Activated CD8-positive, alpha-beta memory T cell treated with anti-CD3 and anti-CD28 coated beads for 4 hours (primary cell): ENCODE results near the gene PINK1.
A peak's percentile ranks its signal among the peaks of the same experiment; 100 is the strongest.

ENCODE experiments used
- DNase-seq, 2 donors: peaks; one replicate each; pipeline ENCODE4 v3.0.0-alpha.2; 2020; ENCODE audit warnings: low read depth in 2 of 2

Gene PINK1

GRCh38 chr1:20680269-20680668 lies 47.0 kb downstream of the PINK1 start:
- DNase-seq: no peak

GRCh38 chr1:20681999-20682398 lies 48.7 kb downstream of the PINK1 start:
- no peak for DNase-seq

- DNase-seq: no peak
These were observed 49.4 kb downstream of the PINK1 start for GRCh38 chr1:20682571-20683236.

DNA sequence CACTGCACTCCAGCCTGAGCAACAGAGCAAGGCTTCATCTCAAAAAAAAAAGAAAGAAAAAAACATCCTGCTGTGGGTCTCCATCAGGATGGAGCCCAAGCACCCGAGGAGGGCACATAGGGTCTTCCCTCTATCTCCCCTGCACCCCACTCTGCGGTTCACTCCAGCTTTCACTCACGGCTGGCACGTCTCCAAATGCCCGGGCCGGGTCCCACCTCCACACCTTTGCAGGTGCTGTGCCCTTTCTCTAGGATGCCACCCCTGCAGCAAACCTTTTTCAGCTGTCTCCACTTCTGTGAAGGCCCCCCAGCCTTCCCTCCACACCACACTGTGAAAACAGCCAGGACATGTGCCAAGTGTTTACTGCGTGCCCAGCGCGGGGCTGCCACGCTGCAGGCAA lies 50.4 kb downstream of the PINK1 start:
- no peak for DNase-seq

DNA sequence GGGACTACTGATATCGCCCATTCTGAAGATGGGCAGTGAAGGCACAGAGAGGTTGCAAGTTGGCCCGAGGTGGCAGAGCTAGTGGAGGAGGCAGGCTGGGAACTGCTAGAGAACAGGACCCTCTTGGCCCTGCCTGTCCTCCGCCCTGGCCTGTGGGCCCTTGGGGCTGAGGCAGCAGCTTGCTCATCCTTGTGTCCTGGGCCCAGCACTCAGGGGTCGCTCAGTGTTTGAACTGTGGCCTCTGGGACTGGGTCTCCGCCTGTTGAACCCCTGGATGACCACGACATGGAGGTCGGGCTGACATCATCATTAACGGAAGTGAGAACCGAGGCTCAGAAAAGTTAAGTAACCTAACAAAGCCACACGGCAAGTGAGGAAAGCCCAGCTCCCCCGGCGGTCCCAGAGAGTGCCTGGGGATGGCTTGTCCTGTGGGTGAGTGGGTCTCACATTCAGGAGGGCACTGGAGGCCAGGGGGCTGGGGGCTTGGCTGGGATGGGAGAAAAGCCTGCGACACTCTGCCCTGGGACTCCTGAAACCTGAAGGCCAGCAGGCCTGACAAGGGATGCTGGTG lies 50.9 kb downstream of the PINK1 start:
- DNase-seq: no peak

- DNase-seq: no peak
These were observed 51.4 kb downstream of the PINK1 start for GRCh38 chr1:20684651-20685050.

DNA sequence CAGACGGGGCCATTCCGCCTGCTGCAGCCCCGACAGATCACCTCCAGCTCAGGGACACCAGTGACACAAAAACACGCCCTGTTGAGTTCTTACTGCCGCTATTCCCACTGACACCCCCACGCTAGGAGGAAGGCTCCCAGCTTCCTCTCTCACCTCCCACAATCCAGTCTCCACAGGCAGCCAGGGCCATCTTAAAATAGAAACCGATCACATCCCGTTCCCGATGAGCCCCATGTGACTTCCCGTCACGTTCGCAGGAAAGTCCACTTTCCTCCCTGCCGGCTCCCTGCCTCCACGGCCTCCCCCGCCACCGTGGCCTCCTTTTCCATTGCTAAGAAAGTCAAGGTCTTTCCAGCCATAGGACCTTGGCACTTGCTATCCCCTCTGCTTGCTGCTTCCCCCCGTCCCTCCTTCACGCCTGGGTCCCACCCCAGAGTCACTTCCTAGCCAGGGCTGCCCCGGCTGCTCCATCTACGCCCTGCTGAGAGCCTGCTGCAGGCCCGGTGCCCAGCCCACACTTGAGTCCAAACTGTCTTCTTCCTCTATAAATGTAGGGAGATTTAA lies 51.9 kb downstream of the PINK1 start:
- no peak for DNase-seq

GRCh38 chr1:20685741-20686140 lies 52.5 kb downstream of the PINK1 start:
- DNase-seq: no peak

- DNase-seq: no peak
These were observed 53.8 kb downstream of the PINK1 start for GRCh38 chr1:20686883-20687725.

DNA sequence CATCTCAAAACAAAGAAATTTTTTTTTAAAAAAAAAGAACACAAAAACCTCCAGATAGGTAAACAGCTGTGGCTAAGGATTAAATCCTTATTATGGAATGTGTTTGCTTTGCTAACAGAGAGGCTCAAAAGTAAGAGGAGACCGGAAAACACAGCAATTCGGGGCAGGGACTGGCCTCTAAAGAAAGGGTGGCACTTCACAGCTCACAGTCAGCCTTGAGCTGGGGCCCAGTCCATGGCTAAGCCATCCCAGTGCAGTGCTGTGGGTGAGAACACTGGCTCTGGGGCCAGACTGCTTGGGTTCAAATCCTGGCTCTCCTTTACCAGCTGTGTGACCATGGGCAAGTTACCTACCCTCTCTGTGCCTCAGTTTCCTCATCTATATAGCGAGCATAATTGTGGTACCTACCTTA lies 56.4 kb downstream of the PINK1 start:
- no peak for DNase-seq

DNA sequence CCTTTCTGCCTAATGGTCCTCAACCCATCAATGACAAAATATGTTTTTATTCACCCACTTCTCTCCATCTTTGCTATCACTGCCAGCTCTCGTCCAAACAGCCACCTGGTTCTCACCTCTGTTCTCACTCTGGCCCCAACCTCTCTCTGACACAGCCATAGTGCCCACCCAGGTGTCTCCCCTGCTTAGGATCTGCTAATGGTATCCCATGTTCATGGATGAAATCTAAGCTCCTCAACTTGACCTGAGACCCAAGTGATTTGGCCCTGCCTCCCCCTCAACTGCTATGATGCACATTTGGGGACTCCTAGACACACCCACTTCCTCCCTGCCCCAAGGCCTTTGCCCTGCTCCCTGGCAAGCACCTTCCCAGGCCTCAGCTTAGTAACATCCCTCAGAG lies 58.6 kb downstream of the PINK1 start:
- DNase-seq: no peak

- DNase-seq: no peak
These were observed 60.4 kb downstream of the PINK1 start for GRCh38 chr1:20693623-20694022.

DNA sequence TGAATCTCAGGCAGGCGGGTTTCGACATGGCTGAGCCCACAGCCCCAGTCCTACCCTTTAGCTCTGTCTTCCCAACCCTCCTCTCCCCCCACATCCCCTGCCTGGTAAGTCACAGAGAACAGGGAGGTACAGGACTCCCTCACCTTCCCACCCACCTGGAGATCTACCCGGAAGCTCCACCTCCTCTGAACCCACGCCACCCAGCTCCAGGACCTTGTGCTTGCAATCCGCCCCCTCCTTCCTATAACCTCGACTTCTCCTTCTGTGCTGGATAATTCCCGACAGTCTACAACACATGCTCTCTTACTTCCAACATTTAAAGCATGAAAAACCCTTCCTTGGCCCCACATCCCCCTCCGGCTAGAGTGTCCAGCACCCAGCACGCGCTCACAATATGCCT lies 62.3 kb downstream of the PINK1 start:
- no peak for DNase-seq

- DNase-seq: peak; percentile 37 to 54
These were observed 63.4 kb downstream of the PINK1 start for GRCh38 chr1:20696397-20697333.

GRCh38 chr1:20697563-20697962 lies 64.3 kb downstream of the PINK1 start:
- no peak for DNase-seq

GRCh38 chr1:20698195-20698910 lies 65.1 kb downstream of the PINK1 start:
- DNase-seq: no peak

DNA sequence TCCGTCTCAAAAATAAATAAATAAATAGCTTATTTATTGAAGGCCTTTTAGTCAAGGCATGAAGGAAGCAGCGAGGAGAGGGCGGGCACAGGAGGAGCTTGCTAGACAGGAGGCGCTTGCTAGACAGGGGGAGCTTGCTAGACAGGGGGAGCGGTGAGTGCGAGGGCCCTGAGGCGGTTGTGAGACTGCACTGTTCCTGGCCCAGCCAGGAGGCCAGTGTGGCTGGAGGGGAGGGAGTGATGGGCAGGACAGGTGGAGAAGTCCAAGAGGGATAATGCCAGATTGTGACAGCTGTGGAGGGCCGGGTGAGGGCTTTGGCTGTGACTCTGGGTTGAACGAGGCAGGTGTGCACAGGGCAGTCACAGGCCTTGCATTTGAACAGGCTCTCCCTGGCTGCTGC lies 66.3 kb downstream of the PINK1 start:
- no peak for DNase-seq

- no peak for DNase-seq
These were observed 67.5 kb downstream of the PINK1 start for GRCh38 chr1:20700636-20701215.
